ENCODE measurements around the gene PLA2G15.

The PLA2G15 gene

GRCh38 chr16:68259007-68259825 is 14.0 kb downstream of the PLA2G15 start:
- Histone ChIP-seq H3K27ac (ENCODE audit: low read length) (no peak overlapping the region), H3K9ac (ENCODE audit: low read length) (no peak overlapping the region), H3K4me3 (ENCODE audit: low read length) (no peak overlapping the region), H3K4me1 (ENCODE audit: control insufficient read depth, low read depth, low read length) (no peaks in the 10 kb centered on the region), H3K36me3 (ENCODE audit: control insufficient read depth, low read depth, low read length) (no peaks in the 10 kb centered on the region), H3K9me3 (ENCODE audit: control insufficient read depth, low read depth, low read length) (no peaks in the 10 kb centered on the region), H3K27me3 (ENCODE audit: control insufficient read depth, insufficient read depth, low read length) (peaks cover 8% of the 10 kb centered on the region)

- H3K4me1 ChIP-seq (ENCODE audit: control insufficient read depth, low read depth, low read length), result peaks cover 14% of the 10 kb centered on the region
- H3K4me3 ChIP-seq (ENCODE audit: low read length), result peak overlapping the region; percentile 84
- H3K36me3 ChIP-seq (ENCODE audit: control insufficient read depth, low read depth, low read length), result no peaks in the 10 kb centered on the region
- H3K9me3 ChIP-seq (ENCODE audit: control insufficient read depth, low read depth, low read length), result no peaks in the 10 kb centered on the region
- H3K9ac ChIP-seq (ENCODE audit: low read length), result no peak overlapping the region
- no peak overlapping the region for H3K27ac ChIP-seq (ENCODE audit: low read length)
- peaks cover 20% of the 10 kb centered on the region for H3K27me3 ChIP-seq (ENCODE audit: control insufficient read depth, insufficient read depth, low read length)
Measured at GRCh38 chr16:68263559-68264127, 18.5 kb downstream of the PLA2G15 start.

GRCh38 chr16:68264128-68265077 is 19.2 kb downstream of the PLA2G15 start, which contains the start of gene SLC7A6:
Gene SLC7A6, plus strand, starts transcription at chr16:68264526. Its CDS starts 10,201 bp downstream, at chr16:68274727.
- H3K4me3 ChIP-seq (ENCODE audit: low read length), result peak within 1 kb of the TSS; percentile 84
- no peak within 1 kb of the TSS for H3K27ac ChIP-seq (ENCODE audit: low read length)
- no peaks in the 10 kb centered on the region for H3K9me3 ChIP-seq (ENCODE audit: control insufficient read depth, low read depth, low read length)
- H3K36me3 ChIP-seq (ENCODE audit: control insufficient read depth, low read depth, low read length), result no peaks in the 10 kb centered on the region
- peak within 1 kb of the TSS; percentile 61 for H3K9ac ChIP-seq (ENCODE audit: low read length)
- H3K27me3 ChIP-seq (ENCODE audit: control insufficient read depth, insufficient read depth, low read length), result peaks cover 20% of the 10 kb centered on the region
- H3K4me1 ChIP-seq (ENCODE audit: control insufficient read depth, low read depth, low read length), result peaks cover 14% of the 10 kb centered on the region

- H3K4me3 ChIP-seq (ENCODE audit: low read length), result peak overlapping the region; percentile 84
- H3K27ac ChIP-seq (ENCODE audit: low read length), result no peak overlapping the region
- no peaks in the 10 kb centered on the region for H3K36me3 ChIP-seq (ENCODE audit: control insufficient read depth, low read depth, low read length)
- peak overlapping the region; percentile 61 for H3K9ac ChIP-seq (ENCODE audit: low read length)
- H3K9me3 ChIP-seq (ENCODE audit: control insufficient read depth, low read depth, low read length), result no peaks in the 10 kb centered on the region
- H3K4me1 ChIP-seq (ENCODE audit: control insufficient read depth, low read depth, low read length), result peaks cover 14% of the 10 kb centered on the region
- peaks cover 20% of the 10 kb centered on the region for H3K27me3 ChIP-seq (ENCODE audit: control insufficient read depth, insufficient read depth, low read length)
Measured at GRCh38 chr16:68265078-68265920, 20.1 kb downstream of the PLA2G15 start.

GRCh38 chr16:68267612-68268405 is 22.6 kb downstream of the PLA2G15 start:
- Histone ChIP-seq H3K4me3 (ENCODE audit: low read length) (peak overlapping the region; percentile 45), H3K9me3 (ENCODE audit: control insufficient read depth, low read depth, low read length) (no peaks in the 10 kb centered on the region), H3K36me3 (ENCODE audit: control insufficient read depth, low read depth, low read length) (no peaks in the 10 kb centered on the region), H3K4me1 (ENCODE audit: control insufficient read depth, low read depth, low read length) (peaks cover 14% of the 10 kb centered on the region), H3K27ac (ENCODE audit: low read length) (peak overlapping the region; percentile 18), H3K9ac (ENCODE audit: low read length) (peak overlapping the region; percentile 34), H3K27me3 (ENCODE audit: control insufficient read depth, insufficient read depth, low read length) (peaks cover 20% of the 10 kb centered on the region)

GRCh38 chr16:68269793-68270192 is 24.6 kb downstream of the PLA2G15 start:
- no peaks in the 10 kb centered on the region for H3K9me3 ChIP-seq (ENCODE audit: control insufficient read depth, low read depth, low read length)
- H3K9ac ChIP-seq (ENCODE audit: low read length), result no peak overlapping the region
- H3K27me3 ChIP-seq (ENCODE audit: control insufficient read depth, insufficient read depth, low read length), result peaks cover 10% of the 10 kb centered on the region
- H3K4me1 ChIP-seq (ENCODE audit: control insufficient read depth, low read depth, low read length), result peaks cover 14% of the 10 kb centered on the region
- peaks cover 10% of the 10 kb centered on the region for H3K36me3 ChIP-seq (ENCODE audit: control insufficient read depth, low read depth, low read length)
- no peak overlapping the region for H3K27ac ChIP-seq (ENCODE audit: low read length)
- H3K4me3 ChIP-seq (ENCODE audit: low read length), result no peak overlapping the region

- Histone ChIP-seq H3K27ac (ENCODE audit: low read length) (no peak overlapping the region), H3K9me3 (ENCODE audit: control insufficient read depth, low read depth, low read length) (no peaks in the 10 kb centered on the region), H3K27me3 (ENCODE audit: control insufficient read depth, insufficient read depth, low read length) (peaks cover 5% of the 10 kb centered on the region), H3K36me3 (ENCODE audit: control insufficient read depth, low read depth, low read length) (peaks cover 13% of the 10 kb centered on the region), H3K9ac (ENCODE audit: low read length) (no peak overlapping the region), H3K4me3 (ENCODE audit: low read length) (no peak overlapping the region), H3K4me1 (ENCODE audit: control insufficient read depth, low read depth, low read length) (peaks cover 14% of the 10 kb centered on the region)
Measured at GRCh38 chr16:68270353-68270752, 25.2 kb downstream of the PLA2G15 start.

GRCh38 chr16:68272507-68273209 is 27.5 kb downstream of the PLA2G15 start:
- Histone ChIP-seq H3K27me3 (ENCODE audit: control insufficient read depth, insufficient read depth, low read length) (no peaks in the 10 kb centered on the region), H3K36me3 (ENCODE audit: control insufficient read depth, low read depth, low read length) (peaks cover 13% of the 10 kb centered on the region), H3K9me3 (ENCODE audit: control insufficient read depth, low read depth, low read length) (no peaks in the 10 kb centered on the region), H3K4me1 (ENCODE audit: control insufficient read depth, low read depth, low read length) (peaks cover 7% of the 10 kb centered on the region), H3K4me3 (ENCODE audit: low read length) (no peak overlapping the region), H3K27ac (ENCODE audit: low read length) (no peak overlapping the region), H3K9ac (ENCODE audit: low read length) (no peak overlapping the region)

GRCh38 chr16:68273459-68273858 is 28.3 kb downstream of the PLA2G15 start:
- Histone ChIP-seq H3K4me1 (ENCODE audit: control insufficient read depth, low read depth, low read length) (no peaks in the 10 kb centered on the region), H3K4me3 (ENCODE audit: low read length) (no peak overlapping the region), H3K9ac (ENCODE audit: low read length) (no peak overlapping the region), H3K27me3 (ENCODE audit: control insufficient read depth, insufficient read depth, low read length) (no peaks in the 10 kb centered on the region), H3K36me3 (ENCODE audit: control insufficient read depth, low read depth, low read length) (peaks cover 13% of the 10 kb centered on the region), H3K27ac (ENCODE audit: low read length) (no peak overlapping the region), H3K9me3 (ENCODE audit: control insufficient read depth, low read depth, low read length) (no peaks in the 10 kb centered on the region)

GRCh38 chr16:68273896-68274295 is 28.7 kb downstream of the PLA2G15 start:
- H3K9ac ChIP-seq (ENCODE audit: low read length), result no peak overlapping the region
- no peak overlapping the region for H3K4me3 ChIP-seq (ENCODE audit: low read length)
- no peaks in the 10 kb centered on the region for H3K4me1 ChIP-seq (ENCODE audit: control insufficient read depth, low read depth, low read length)
- no peak overlapping the region for H3K27ac ChIP-seq (ENCODE audit: low read length)
- H3K27me3 ChIP-seq (ENCODE audit: control insufficient read depth, insufficient read depth, low read length), result no peaks in the 10 kb centered on the region
- H3K36me3 ChIP-seq (ENCODE audit: control insufficient read depth, low read depth, low read length), result peaks cover 13% of the 10 kb centered on the region
- no peaks in the 10 kb centered on the region for H3K9me3 ChIP-seq (ENCODE audit: control insufficient read depth, low read depth, low read length)
